ENCODE measurements around the gene MX2. TPM values are rescaled to one million over a fixed set of nuclear protein-coding genes. Genes with fewer than 3 reads are reported as not detected.

MX2 gene
- total RNA-seq, 2 experiments from 2014 or later = 3.5 to 10.4 TPM

- H3K4me3 ChIP-seq (ENCODE audit: low read depth, low read length, poor library complexity, severe bottlenecking) = no peak overlapping the region
- DNase-seq (ENCODE audit: low spot score) = no peak
- no peaks in the 10 kb centered on the region for H3K79me2 ChIP-seq (ENCODE audit: insufficient read depth, low read depth, low read length)
- TF ChIP-seq EZH2phosphoT487 (IDR thresholded peaks at IDR 0.05; ENCODE audit: borderline replicate concordance, low read depth, low read length) (no peak), CTCF (conservative IDR thresholded peaks at IDR 0.05; ENCODE audit: low read length) (no peak)
- H3K4me2 ChIP-seq (ENCODE audit: low read length) = no peak overlapping the region
- H3K9me3 ChIP-seq (ENCODE audit: low read length) = no peaks in the 10 kb centered on the region
- no peaks in the 10 kb centered on the region for H3K4me1 ChIP-seq (ENCODE audit: insufficient read depth, low read length, poor library complexity, severe bottlenecking)
- ChIA-PET CTCF (ENCODE audit: unreplicated experiment) (interaction anchor here (0.6 kb wide), 1 partner anchor 139 kb away, joined by 3 read pairs; no protein-coding TSS in a partner anchor), POLR2A (interaction anchor here (1.0 kb wide), 1 partner anchor 85 kb away, joined by 3 read pairs; no protein-coding TSS in a partner anchor)
- no TSS peak for BruUV-seq (replicated peaks)
- H2AFZ ChIP-seq (ENCODE audit: low read length) = no peak overlapping the region
- intact Hi-C loops (cut with micrococcal nuclease; ENCODE audit: unreplicated experiment) = no loop called here
- H3K27ac ChIP-seq (ENCODE audit: low read depth, low read length, poor library complexity, severe bottlenecking) = no peak overlapping the region
- no peaks in the 10 kb centered on the region for H3K36me3 ChIP-seq (ENCODE audit: insufficient read depth, low read length)
- H3K9me2 ChIP-seq (ENCODE audit: insufficient read depth, low read length) = no peaks in the 10 kb centered on the region
- no peaks in the 10 kb centered on the region for H4K20me1 ChIP-seq (ENCODE audit: insufficient read depth, low read length)
These were observed 96.7 kb downstream of the MX2 start for GRCh38 chr21:41458559-41458958.

Other genes starting within 250 kb of the MX2 start
- gene BACE2, start 193.9 kb upstream of the MX2 start, total RNA-seq (2014; rRNA removed; shearing (Covaris generic)) = not detected in 2 replicates
- not detected in 2 replicates for gene BACE2, start 193.9 kb upstream of the MX2 start, total RNA-seq (2022)
- 0.19 TPM in 1 of 2 replicates, not detected in the other for gene FAM3B, start 45.2 kb upstream of the MX2 start, total RNA-seq (2014; rRNA removed; shearing (Covaris generic))
- gene FAM3B, start 45.2 kb upstream of the MX2 start, total RNA-seq (2022) = not detected in 2 replicates
- 24.4 and 24.7 TPM in 2 replicates for gene MX1, start 64.2 kb downstream of the MX2 start, total RNA-seq (2014; rRNA removed; shearing (Covaris generic))
- 23.9 and 25.1 TPM in 2 replicates for gene MX1, start 64.2 kb downstream of the MX2 start, total RNA-seq (2022)
- gene TMPRSS2, start 146.1 kb downstream of the MX2 start, total RNA-seq (2014; rRNA removed; shearing (Covaris generic)) = 0.08 and 0.09 TPM in 2 replicates
- not detected in 2 replicates for gene TMPRSS2, start 146.1 kb downstream of the MX2 start, total RNA-seq (2022)